Mesodermal cell (in vitro differentiated cells): ENCODE data around the gene KMO.

ENCODE experiments used
- H3K27ac ChIP-seq: 2 replicates; pipeline ENCODE4 v1.7.0; 2013; ENCODE audit warnings: mild to moderate bottlenecking, low read depth, low read length, moderate library complexity; ENCODE audit not compliant: severe bottlenecking
- H3K36me3 ChIP-seq: 2 replicates; pipeline ENCODE4 v1.7.1; 2013; ENCODE audit warnings: mild to moderate bottlenecking, low read length, moderate library complexity; ENCODE audit not compliant: control insufficient read depth, insufficient read depth
- H3K4me1 ChIP-seq: one replicate; pipeline ENCODE4 v1.7.1; 2013; ENCODE audit warnings: mild to moderate bottlenecking, low read length; ENCODE audit not compliant: insufficient read depth, control insufficient read depth, poor library complexity, severe bottlenecking
- H3K4me3 ChIP-seq: 2 replicates; pipeline ENCODE4 v1.7.0; 2013; ENCODE audit warnings: low read length, control low read depth, mild to moderate bottlenecking; ENCODE audit not compliant: insufficient read depth, poor library complexity, severe bottlenecking; ENCODE audit errors: extremely low read depth
- H3K9me3 ChIP-seq: 2 replicates; pipeline ENCODE4 v1.7.1; 2013; ENCODE audit warnings: mild to moderate bottlenecking, low read length, moderate library complexity; ENCODE audit not compliant: control insufficient read depth
- WGBS, 2 experiments: methylation state at CpG; one replicate each; pipeline ENCODE4 v1.1.5; 2013; ENCODE audit warnings: missing lambda C conversion rate in 2 of 2; ENCODE audit not compliant: insufficient coverage in 2 of 2; 5-methylcytosine and 5-hydroxymethylcytosine counted together

The KMO gene

GRCh38 chr1:241610056-241610815 lies 78.1 kb downstream of the KMO start:
- Histone ChIP-seq H3K4me1 (peaks cover 37% of the 10 kb centered on the region), H3K27ac (peak overlapping the region; percentile 57), H3K9me3 (no peaks in the 10 kb centered on the region), H3K36me3 (no peaks in the 10 kb centered on the region), H3K4me3 (no peak overlapping the region)
- WGBS, 2 experiments, result 69 to 78% methylated on average over 4 to 6 of the region's 8 CpGs

GRCh38 chr1:241611063-241611462 lies 78.9 kb downstream of the KMO start:
- WGBS, 2 experiments, result 48% methylated on average over 3 of the region's 3 CpGs; no CpG with 5 or more reads in 1 of the 2 experiments
- H3K27ac ChIP-seq, result peak overlapping the region; percentile 7

GRCh38 chr1:241611736-241612135 lies 79.6 kb downstream of the KMO start:
- Histone ChIP-seq H3K36me3 (no peaks in the 10 kb centered on the region), H3K27ac (peak overlapping the region; percentile 7), H3K4me3 (no peak overlapping the region), H3K9me3 (no peaks in the 10 kb centered on the region), H3K4me1 (peaks cover 35% of the 10 kb centered on the region)
- 67 to 86% methylated on average over 1 of the region's 1 CpG for WGBS, 2 experiments

More at GRCh38 chr1:241611063-241611462, 78.9 kb downstream of the KMO start:
- Histone ChIP-seq H3K9me3 (no peaks in the 10 kb centered on the region), H3K4me3 (no peak overlapping the region), H3K4me1 (peaks cover 37% of the 10 kb centered on the region), H3K36me3 (no peaks in the 10 kb centered on the region)

- no peaks in the 10 kb centered on the region for H3K36me3 ChIP-seq
- peaks cover 34% of the 10 kb centered on the region for H3K4me1 ChIP-seq
- H3K27ac ChIP-seq, result no peak overlapping the region
- 63 to 79% methylated on average over 4 to 5 of the region's 9 CpGs for WGBS, 2 experiments
- no peaks in the 10 kb centered on the region for H3K9me3 ChIP-seq
- no peak overlapping the region for H3K4me3 ChIP-seq
Observed at GRCh38 chr1:241612533-241613477, 80.6 kb downstream of the KMO start.

GRCh38 chr1:241614144-241614543 lies 82.0 kb downstream of the KMO start:
- 70 to 86% methylated on average over 2 to 3 of the region's 4 CpGs for WGBS, 2 experiments
- H3K9me3 ChIP-seq, result no peaks in the 10 kb centered on the region

GRCh38 chr1:241614572-241614971 lies 82.4 kb downstream of the KMO start:
- Histone ChIP-seq H3K9me3 (no peaks in the 10 kb centered on the region), H3K4me1 (peaks cover 22% of the 10 kb centered on the region), H3K4me3 (no peak overlapping the region), H3K27ac (no peak overlapping the region), H3K36me3 (no peaks in the 10 kb centered on the region)
- WGBS, 2 experiments, result 72 to 78% methylated on average over 4 of the region's 4 CpGs

More at GRCh38 chr1:241614144-241614543, 82.0 kb downstream of the KMO start:
- Histone ChIP-seq H3K27ac (no peak overlapping the region), H3K4me1 (peaks cover 24% of the 10 kb centered on the region), H3K4me3 (no peak overlapping the region), H3K36me3 (no peaks in the 10 kb centered on the region)

- H3K36me3 ChIP-seq, result no peaks in the 10 kb centered on the region
- H3K4me1 ChIP-seq, result peaks cover 15% of the 10 kb centered on the region
- 88 to 89% methylated on average over 8 of the region's 8 CpGs for WGBS, 2 experiments
- no peaks in the 10 kb centered on the region for H3K9me3 ChIP-seq
- H3K4me3 ChIP-seq, result no peak overlapping the region
- H3K27ac ChIP-seq, result no peak overlapping the region
Observed at GRCh38 chr1:241615043-241615974, 83.1 kb downstream of the KMO start.

GRCh38 chr1:241617426-241617825 lies 85.2 kb downstream of the KMO start:
- 96 to 100% methylated on average over 5 to 6 of the region's 7 CpGs for WGBS, 2 experiments

GRCh38 chr1:241622669-241623068 lies 90.5 kb downstream of the KMO start:
- no peaks in the 10 kb centered on the region for H3K9me3 ChIP-seq
- H3K4me1 ChIP-seq, result peaks cover 3% of the 10 kb centered on the region
- H3K27ac ChIP-seq, result no peak overlapping the region
- 91 to 100% methylated on average over 1 to 3 of the region's 5 CpGs for WGBS, 2 experiments
- peaks cover 9% of the 10 kb centered on the region for H3K36me3 ChIP-seq
- H3K4me3 ChIP-seq, result no peak overlapping the region

More at GRCh38 chr1:241617426-241617825, 85.2 kb downstream of the KMO start:
- Histone ChIP-seq H3K27ac (no peak overlapping the region), H3K4me1 (no peaks in the 10 kb centered on the region), H3K9me3 (no peaks in the 10 kb centered on the region), H3K36me3 (no peaks in the 10 kb centered on the region), H3K4me3 (no peak overlapping the region)

- Histone ChIP-seq H3K4me1 (peaks cover 7% of the 10 kb centered on the region), H3K4me3 (no peak overlapping the region), H3K27ac (no peak overlapping the region), H3K36me3 (peaks cover 15% of the 10 kb centered on the region), H3K9me3 (no peaks in the 10 kb centered on the region)
- no CpG with 5 or more reads among the region's 2 CpGs for WGBS, 2 experiments
Observed at GRCh38 chr1:241624935-241625334, 92.8 kb downstream of the KMO start.
